ENCODE data around the gene HRH3.

Gene HRH3

GRCh38 chr20:62254021-62254724, 34.1 kb upstream of the HRH3 start:
- Mint-ChIP-seq H3K36me3 (ENCODE audit: insufficient read depth) (peaks cover 25% of the 10 kb centered on the region), H3K4me1 (ENCODE audit: low read depth in 2 of 2) (peaks cover 23 to 31% of the 10 kb centered on the region in 2 donors), H3K4me3 (no peak overlapping the region), H3K9me3 (no peaks in the 10 kb centered on the region), H3K27ac (no peak overlapping the region), H3K27me3 (no peaks in the 10 kb centered on the region)
- DNase-seq (no peak), ATAC-seq (replicated peaks) (no peak)

GRCh38 chr20:62253398-62253797, 33.3 kb upstream of the HRH3 start:
- no peak for ATAC-seq (replicated peaks)

GRCh38 chr20:62252342-62252966, 32.4 kb upstream of the HRH3 start:
- no peaks in the 10 kb centered on the region for H3K27me3 Mint-ChIP-seq
- H3K4me1 Mint-ChIP-seq (ENCODE audit: low read depth in 2 of 2) = peaks cover 25 to 26% of the 10 kb centered on the region in 2 donors
- H3K9me3 Mint-ChIP-seq = no peaks in the 10 kb centered on the region
- no peak for DNase-seq
- no peak overlapping the region for H3K27ac Mint-ChIP-seq
- peaks cover 20% of the 10 kb centered on the region for H3K36me3 Mint-ChIP-seq (ENCODE audit: insufficient read depth)
- no peak overlapping the region for H3K4me3 Mint-ChIP-seq
- ATAC-seq (replicated peaks) = no peak

More at GRCh38 chr20:62253398-62253797, 33.3 kb upstream of the HRH3 start:
- Mint-ChIP-seq H3K4me1 (ENCODE audit: low read depth in 2 of 2) (peaks cover 25 to 29% of the 10 kb centered on the region in 2 donors), H3K9me3 (no peaks in the 10 kb centered on the region), H3K27me3 (no peaks in the 10 kb centered on the region), H3K4me3 (peak overlapping the region in 1 of 2 donors; percentile 24), H3K36me3 (ENCODE audit: insufficient read depth) (peaks cover 23% of the 10 kb centered on the region), H3K27ac (no peak overlapping the region)
- DNase-seq = no peak

DNA sequence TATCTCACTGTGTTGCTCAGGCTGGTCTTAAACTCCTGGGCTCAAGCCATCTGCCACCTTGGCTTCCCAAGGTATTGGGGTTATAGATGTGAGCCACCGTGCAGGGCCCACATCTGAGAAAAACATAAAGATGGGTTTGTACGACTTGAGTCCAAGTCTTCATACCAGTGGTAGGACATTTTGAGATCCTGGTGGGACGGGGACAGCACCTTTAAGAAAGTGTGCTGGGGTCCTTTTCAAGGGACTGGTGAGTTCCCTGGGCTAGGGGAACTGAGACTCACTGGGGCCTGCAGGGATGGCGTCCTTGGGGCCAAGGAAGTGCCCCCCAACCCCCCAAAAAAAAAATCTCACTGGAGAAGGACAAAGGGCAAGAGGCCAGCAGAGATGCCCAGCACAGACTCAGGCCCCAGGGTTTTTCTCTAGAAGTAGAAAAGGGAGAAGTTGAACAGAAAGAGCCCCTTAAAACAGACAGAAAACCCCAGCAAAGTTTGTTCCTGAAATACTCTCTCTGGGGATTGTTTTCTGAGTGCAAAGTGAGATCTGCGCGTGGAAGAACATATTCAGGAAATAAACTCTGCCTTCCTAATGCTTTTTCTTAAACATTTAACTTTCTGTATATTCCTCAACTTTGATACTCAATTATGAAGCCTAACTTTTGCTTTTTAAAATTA, 28.9 kb upstream of the HRH3 start:
- H3K9me3 Mint-ChIP-seq = no peaks in the 10 kb centered on the region
- peaks cover 24 to 40% of the 10 kb centered on the region in 2 donors for H3K4me1 Mint-ChIP-seq (ENCODE audit: low read depth in 2 of 2)
- no peak overlapping the region for H3K27ac Mint-ChIP-seq
- no peak overlapping the region for H3K4me3 Mint-ChIP-seq
- peaks cover 18% of the 10 kb centered on the region for H3K36me3 Mint-ChIP-seq (ENCODE audit: insufficient read depth)
- no peaks in the 10 kb centered on the region for H3K27me3 Mint-ChIP-seq
- ATAC-seq (replicated peaks) (no peak), DNase-seq (no peak)

DNA sequence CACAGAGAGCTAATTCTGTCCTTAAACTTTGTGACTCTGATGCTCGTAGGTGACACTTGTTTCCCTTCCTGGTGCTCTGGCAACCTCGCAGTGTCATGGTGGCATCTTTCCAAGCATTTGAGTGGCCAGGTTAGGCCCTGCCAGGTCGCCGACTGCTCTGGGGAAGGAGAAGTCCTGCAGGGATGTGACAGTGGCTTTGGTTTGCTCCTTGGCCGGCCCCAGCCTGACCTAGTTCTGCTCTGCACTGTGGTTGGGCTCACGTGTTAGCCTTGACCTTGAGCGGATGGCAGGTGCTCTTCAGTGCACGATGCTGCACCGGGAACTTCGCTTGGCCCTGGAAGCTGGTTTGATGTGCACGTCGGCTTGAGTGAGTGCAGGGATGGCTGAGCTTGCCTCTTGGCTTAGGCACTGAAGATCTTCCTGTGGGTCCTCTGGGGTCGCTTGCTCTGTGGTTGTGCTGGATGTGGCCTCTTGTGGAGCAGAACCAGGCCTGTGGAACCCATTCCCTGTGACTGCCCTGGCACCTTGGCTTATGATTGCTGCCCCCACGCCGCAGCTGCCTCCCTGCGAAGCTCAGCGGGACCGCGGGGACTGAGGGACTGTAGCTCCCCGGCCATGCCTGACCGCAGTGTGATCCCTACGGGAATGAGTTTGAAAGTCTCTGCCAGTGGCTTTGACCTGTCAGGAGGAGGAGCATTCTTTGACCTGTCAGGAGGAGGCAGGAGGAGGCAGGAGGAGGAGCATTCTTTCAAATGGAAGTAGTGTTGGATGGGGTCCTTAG, 27.0 kb upstream of the HRH3 start:
- Mint-ChIP-seq H3K27me3 (no peaks in the 10 kb centered on the region), H3K36me3 (ENCODE audit: insufficient read depth) (peaks cover 15% of the 10 kb centered on the region), H3K4me1 (ENCODE audit: low read depth in 2 of 2) (peaks cover 21 to 36% of the 10 kb centered on the region in 2 donors), H3K4me3 (peak overlapping the region in 1 of 2 donors; percentile 27), H3K9me3 (no peaks in the 10 kb centered on the region), H3K27ac (no peak overlapping the region)
- no peak for ATAC-seq (replicated peaks)
- no peak for DNase-seq

GRCh38 chr20:62246431-62246830, 26.4 kb upstream of the HRH3 start:
- no peak for DNase-seq
- ATAC-seq (replicated peaks) = no peak
- Mint-ChIP-seq H3K27ac (no peak overlapping the region), H3K27me3 (no peaks in the 10 kb centered on the region), H3K9me3 (no peaks in the 10 kb centered on the region), H3K4me1 (ENCODE audit: low read depth in 2 of 2) (peaks cover 27 to 41% of the 10 kb centered on the region in 2 donors), H3K36me3 (ENCODE audit: insufficient read depth) (peaks cover 17% of the 10 kb centered on the region), H3K4me3 (peak overlapping the region in 1 of 2 donors; percentile 27)

DNA sequence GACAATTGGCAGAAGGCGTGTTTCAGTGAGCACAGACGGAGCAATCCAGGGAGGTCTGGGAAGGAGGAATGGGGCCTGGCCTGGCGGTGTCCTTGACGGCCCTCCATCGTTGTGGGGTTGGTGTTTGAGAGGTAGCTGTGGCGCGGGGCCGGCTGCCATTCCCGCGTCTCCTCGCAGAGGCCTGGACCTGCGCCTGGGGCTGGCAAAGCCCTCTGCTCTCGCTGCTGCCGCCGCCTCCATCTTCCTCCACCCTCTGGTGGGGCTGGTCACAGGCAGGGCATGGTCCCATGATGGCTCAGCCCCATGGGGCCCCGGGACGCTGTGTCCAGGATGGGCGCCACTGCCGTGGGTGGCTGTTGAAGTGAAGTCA, 25.8 kb upstream of the HRH3 start:
- H3K4me1 Mint-ChIP-seq (ENCODE audit: low read depth in 2 of 2) = peaks cover 31 to 45% of the 10 kb centered on the region in 2 donors
- DNase-seq = no peak
- no peaks in the 10 kb centered on the region for H3K27me3 Mint-ChIP-seq
- peaks cover 17% of the 10 kb centered on the region for H3K36me3 Mint-ChIP-seq (ENCODE audit: insufficient read depth)
- no peaks in the 10 kb centered on the region for H3K9me3 Mint-ChIP-seq
- H3K27ac Mint-ChIP-seq = no peak overlapping the region
- H3K4me3 Mint-ChIP-seq = no peak overlapping the region
- no peak for ATAC-seq (replicated peaks)

GRCh38 chr20:62244644-62245108, 24.6 kb upstream of the HRH3 start:
- Mint-ChIP-seq H3K4me3 (no peak overlapping the region), H3K27ac (peak overlapping the region in 1 of 2 donors; percentile 63), H3K4me1 (ENCODE audit: low read depth in 2 of 2) (peaks cover 35 to 45% of the 10 kb centered on the region in 2 donors), H3K9me3 (no peaks in the 10 kb centered on the region), H3K27me3 (no peaks in the 10 kb centered on the region), H3K36me3 (ENCODE audit: insufficient read depth) (peaks cover 21% of the 10 kb centered on the region)
- ATAC-seq (replicated peaks) = no peak
- DNase-seq = no peak

- H3K36me3 Mint-ChIP-seq (ENCODE audit: insufficient read depth) = peaks cover 23% of the 10 kb centered on the region
- H3K27ac Mint-ChIP-seq = peak overlapping the region in 1 of 2 donors; percentile 63
- peaks cover 40 to 50% of the 10 kb centered on the region in 2 donors for H3K4me1 Mint-ChIP-seq (ENCODE audit: low read depth in 2 of 2)
- no peaks in the 10 kb centered on the region for H3K27me3 Mint-ChIP-seq
- H3K4me3 Mint-ChIP-seq = no peak overlapping the region
- DNase-seq (no peak), ATAC-seq (replicated peaks) (no peak)
- no peaks in the 10 kb centered on the region for H3K9me3 Mint-ChIP-seq
These were observed 23.9 kb upstream of the HRH3 start for GRCh38 chr20:62243906-62244515.

- H3K9me3 Mint-ChIP-seq = no peaks in the 10 kb centered on the region
- no peak for ATAC-seq (replicated peaks)
- no peak for DNase-seq
- peaks cover 41 to 50% of the 10 kb centered on the region in 2 donors for H3K4me1 Mint-ChIP-seq (ENCODE audit: low read depth in 2 of 2)
- H3K4me3 Mint-ChIP-seq = no peak overlapping the region
- no peak overlapping the region for H3K27ac Mint-ChIP-seq
- peaks cover 25% of the 10 kb centered on the region for H3K36me3 Mint-ChIP-seq (ENCODE audit: insufficient read depth)
- H3K27me3 Mint-ChIP-seq = no peaks in the 10 kb centered on the region
These were observed 23.0 kb upstream of the HRH3 start for GRCh38 chr20:62243106-62243505.

DNA sequence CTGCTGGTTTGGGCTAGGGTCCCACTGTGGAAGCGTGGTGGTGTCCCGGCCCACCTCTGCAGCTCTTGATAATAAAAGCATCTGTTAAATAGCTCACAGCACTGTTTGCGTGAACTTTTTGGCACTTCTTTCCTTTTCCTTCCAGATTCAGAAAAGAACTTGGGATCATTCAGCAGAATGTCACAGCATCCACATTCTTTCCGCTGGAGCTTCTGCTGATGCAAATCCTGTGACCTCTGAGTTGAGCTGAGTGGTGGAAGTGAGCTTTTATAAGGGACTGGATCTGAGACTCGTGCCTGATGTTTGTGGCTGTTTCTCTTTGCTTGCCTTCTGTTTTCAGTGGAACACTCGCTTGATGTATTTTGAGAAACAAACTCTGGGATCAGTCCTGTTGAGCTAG, 22.1 kb upstream of the HRH3 start:
- H3K4me1 Mint-ChIP-seq (ENCODE audit: low read depth in 2 of 2) = peaks cover 47 to 53% of the 10 kb centered on the region in 2 donors

GRCh38 chr20:62241506-62241905, 21.4 kb upstream of the HRH3 start:
- Mint-ChIP-seq H3K27ac (peak overlapping the region; percentile 39 to 71), H3K9me3 (no peaks in the 10 kb centered on the region), H3K27me3 (no peaks in the 10 kb centered on the region), H3K4me1 (ENCODE audit: low read depth in 2 of 2) (peaks cover 46 to 47% of the 10 kb centered on the region in 2 donors), H3K36me3 (ENCODE audit: insufficient read depth) (peaks cover 27% of the 10 kb centered on the region), H3K4me3 (peak overlapping the region in 1 of 2 donors; percentile 35)
- ATAC-seq (replicated peaks) (no peak), DNase-seq (no peak)

More for the DNA sequence above, 22.1 kb upstream of the HRH3 start:
- no peak for DNase-seq
- H3K27ac Mint-ChIP-seq = peak overlapping the region in 1 of 2 donors; percentile 39
- no peaks in the 10 kb centered on the region for H3K27me3 Mint-ChIP-seq
- no peaks in the 10 kb centered on the region for H3K9me3 Mint-ChIP-seq
- H3K36me3 Mint-ChIP-seq (ENCODE audit: insufficient read depth) = peaks cover 27% of the 10 kb centered on the region
- no peak for ATAC-seq (replicated peaks)
- peak overlapping the region in 1 of 2 donors; percentile 35 for H3K4me3 Mint-ChIP-seq

Data from effector memory CD8-positive, alpha-beta T cell (primary cell).